Suprapubic skin (tissue), 4 donors: Measurements from ENCODE around the gene ASB3.

Experiments
- EP300 ChIP-seq: sonication (generic); formaldehyde crosslinking; IDR thresholded peaks from one replicate; pipeline ENCODE4 v1.6.1; 2017; ENCODE audit warnings: antibody characterized with exemption
- POLR2A ChIP-seq, 2 donors: fragments of 450-650 bp; IDR thresholded peaks; one replicate each; pipeline ENCODE4 v1.6.1; 2017; ENCODE audit warnings: antibody characterized with exemption in 2 of 2, mild to moderate bottlenecking in 2 of 2, moderate library complexity in 2 of 2
- POLR2AphosphoS5 ChIP-seq, 3 donors: sonication (generic); formaldehyde crosslinking; IDR thresholded peaks; one replicate each; pipeline ENCODE4 v1.6.1; 2017; ENCODE audit warnings: antibody characterized with exemption in 3 of 3
- TF ChIP-seq, protein P1 (sequence below), 2 donors: fragments of 200-600 bp in 1 of 2; fragments of 450-650 bp in 1 of 2; sonication (generic) in 1 of 2; IDR thresholded peaks; one replicate each; pipeline ENCODE4 v1.5.1; 2016 to 2019; ENCODE audit warnings: antibody characterized with exemption in 2 of 2, mild to moderate bottlenecking in 1 of 2, moderate library complexity in 1 of 2

- TF ChIP-seq, protein P1, sequence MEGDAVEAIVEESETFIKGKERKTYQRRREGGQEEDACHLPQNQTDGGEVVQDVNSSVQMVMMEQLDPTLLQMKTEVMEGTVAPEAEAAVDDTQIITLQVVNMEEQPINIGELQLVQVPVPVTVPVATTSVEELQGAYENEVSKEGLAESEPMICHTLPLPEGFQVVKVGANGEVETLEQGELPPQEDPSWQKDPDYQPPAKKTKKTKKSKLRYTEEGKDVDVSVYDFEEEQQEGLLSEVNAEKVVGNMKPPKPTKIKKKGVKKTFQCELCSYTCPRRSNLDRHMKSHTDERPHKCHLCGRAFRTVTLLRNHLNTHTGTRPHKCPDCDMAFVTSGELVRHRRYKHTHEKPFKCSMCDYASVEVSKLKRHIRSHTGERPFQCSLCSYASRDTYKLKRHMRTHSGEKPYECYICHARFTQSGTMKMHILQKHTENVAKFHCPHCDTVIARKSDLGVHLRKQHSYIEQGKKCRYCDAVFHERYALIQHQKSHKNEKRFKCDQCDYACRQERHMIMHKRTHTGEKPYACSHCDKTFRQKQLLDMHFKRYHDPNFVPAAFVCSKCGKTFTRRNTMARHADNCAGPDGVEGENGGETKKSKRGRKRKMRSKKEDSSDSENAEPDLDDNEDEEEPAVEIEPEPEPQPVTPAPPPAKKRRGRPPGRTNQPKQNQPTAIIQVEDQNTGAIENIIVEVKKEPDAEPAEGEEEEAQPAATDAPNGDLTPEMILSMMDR (IDR thresholded peaks at IDR 0.05): no peak
- no peak for TF ChIP-seq POLR2A (IDR thresholded peaks at IDR 0.05)
- no peak for TF ChIP-seq POLR2AphosphoS5 (IDR thresholded peaks at IDR 0.05)
- TF ChIP-seq EP300: no peak
Measured at GRCh38 chr2:53769318-53769945, 17.3 kb downstream of the ASB3 start.
